ENCODE data around the gene PRKAR2B.

GRCh38 chr7:107024906-107025305 lies 19.6 kb upstream of the PRKAR2B start:
- TF ChIP-seq CTCF (IDR thresholded peaks at IDR 0.05) (no peak), EZH2 (IDR thresholded peaks at IDR 0.05; ENCODE audit: borderline replicate concordance, insufficient read depth, low read depth, low read length, poor library complexity, severe bottlenecking) (no peak)
